ENCODE measurements around the gene SYNE1. TPM values are rescaled to one million over a fixed set of nuclear protein-coding genes. Genes with fewer than 3 reads are reported as not detected.

The SYNE1 gene
- total RNA-seq, 1 experiment from 2014 or later: 23.0 TPM

DNA sequence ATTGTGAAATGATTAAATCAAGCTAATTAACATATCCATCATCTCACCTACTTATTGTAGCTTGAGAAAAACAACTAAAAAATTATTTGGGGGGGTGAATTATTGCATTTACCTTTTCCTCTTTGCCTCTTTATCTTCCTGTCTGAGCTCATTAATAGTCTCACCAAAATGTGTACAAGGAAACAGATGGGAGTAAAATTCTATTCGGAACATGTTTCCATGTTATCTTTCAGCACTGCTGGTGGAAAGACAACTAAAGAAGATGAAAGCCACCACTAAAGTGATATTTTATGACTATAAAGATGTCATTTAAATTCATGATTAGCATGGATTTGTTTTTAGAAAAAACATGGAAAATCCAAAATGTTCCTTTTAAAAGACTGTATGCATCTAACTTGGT, 102.6 kb downstream of the SYNE1 start:
- POLR2A ChIA-PET: interaction anchor here (0.6 kb wide), 1 partner anchor 1924 kb away, joined by 4 read pairs; no protein-coding TSS in a partner anchor
- no peak for DNase-seq
- intact Hi-C loops (cut with micrococcal nuclease; ENCODE audit: unreplicated experiment): no loop called here
- no peaks in the 10 kb centered on the region for H3K36me3 ChIP-seq (ENCODE audit: control insufficient read depth, insufficient read depth, low read length)
- no peaks in the 10 kb centered on the region for H3K27me3 ChIP-seq (replicated peaks; ENCODE audit: control insufficient read depth, insufficient read depth, low read length)
- H3K36me3 Mint-ChIP-seq (ENCODE audit: insufficient read depth, unreplicated experiment): no peaks in the 10 kb centered on the region
- no peaks in the 10 kb centered on the region for H3K4me1 ChIP-seq
- H3K9me3 Mint-ChIP-seq (ENCODE audit: unreplicated experiment): no peaks in the 10 kb centered on the region
- H3K4me1 Mint-ChIP-seq (ENCODE audit: low read depth, unreplicated experiment): no peaks in the 10 kb centered on the region
- BruUV-seq (replicated peaks): no TSS peak
- H3K4me3 ChIP-seq (ENCODE audit: low read depth, low read length): no peak overlapping the region
- peaks cover 10% of the 10 kb centered on the region for H3K27me3 Mint-ChIP-seq (ENCODE audit: insufficient read depth, unreplicated experiment)
- no peaks in the 10 kb centered on the region for H3K9me3 ChIP-seq
- no peak overlapping the region for H3K27ac Mint-ChIP-seq (ENCODE audit: unreplicated experiment)
- TF ChIP-seq, protein P1, sequence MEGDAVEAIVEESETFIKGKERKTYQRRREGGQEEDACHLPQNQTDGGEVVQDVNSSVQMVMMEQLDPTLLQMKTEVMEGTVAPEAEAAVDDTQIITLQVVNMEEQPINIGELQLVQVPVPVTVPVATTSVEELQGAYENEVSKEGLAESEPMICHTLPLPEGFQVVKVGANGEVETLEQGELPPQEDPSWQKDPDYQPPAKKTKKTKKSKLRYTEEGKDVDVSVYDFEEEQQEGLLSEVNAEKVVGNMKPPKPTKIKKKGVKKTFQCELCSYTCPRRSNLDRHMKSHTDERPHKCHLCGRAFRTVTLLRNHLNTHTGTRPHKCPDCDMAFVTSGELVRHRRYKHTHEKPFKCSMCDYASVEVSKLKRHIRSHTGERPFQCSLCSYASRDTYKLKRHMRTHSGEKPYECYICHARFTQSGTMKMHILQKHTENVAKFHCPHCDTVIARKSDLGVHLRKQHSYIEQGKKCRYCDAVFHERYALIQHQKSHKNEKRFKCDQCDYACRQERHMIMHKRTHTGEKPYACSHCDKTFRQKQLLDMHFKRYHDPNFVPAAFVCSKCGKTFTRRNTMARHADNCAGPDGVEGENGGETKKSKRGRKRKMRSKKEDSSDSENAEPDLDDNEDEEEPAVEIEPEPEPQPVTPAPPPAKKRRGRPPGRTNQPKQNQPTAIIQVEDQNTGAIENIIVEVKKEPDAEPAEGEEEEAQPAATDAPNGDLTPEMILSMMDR (IDR thresholded peaks at IDR 0.05; ENCODE audit: insufficient read depth in 1 of 2, low read depth in 1 of 2, low read length in 1 of 2, severe bottlenecking in 1 of 2, unreplicated experiment in 1 of 2): no peak
- H3K4me3 Mint-ChIP-seq (ENCODE audit: unreplicated experiment): no peak overlapping the region
- CTCF ChIA-PET: no interaction called here

DNA sequence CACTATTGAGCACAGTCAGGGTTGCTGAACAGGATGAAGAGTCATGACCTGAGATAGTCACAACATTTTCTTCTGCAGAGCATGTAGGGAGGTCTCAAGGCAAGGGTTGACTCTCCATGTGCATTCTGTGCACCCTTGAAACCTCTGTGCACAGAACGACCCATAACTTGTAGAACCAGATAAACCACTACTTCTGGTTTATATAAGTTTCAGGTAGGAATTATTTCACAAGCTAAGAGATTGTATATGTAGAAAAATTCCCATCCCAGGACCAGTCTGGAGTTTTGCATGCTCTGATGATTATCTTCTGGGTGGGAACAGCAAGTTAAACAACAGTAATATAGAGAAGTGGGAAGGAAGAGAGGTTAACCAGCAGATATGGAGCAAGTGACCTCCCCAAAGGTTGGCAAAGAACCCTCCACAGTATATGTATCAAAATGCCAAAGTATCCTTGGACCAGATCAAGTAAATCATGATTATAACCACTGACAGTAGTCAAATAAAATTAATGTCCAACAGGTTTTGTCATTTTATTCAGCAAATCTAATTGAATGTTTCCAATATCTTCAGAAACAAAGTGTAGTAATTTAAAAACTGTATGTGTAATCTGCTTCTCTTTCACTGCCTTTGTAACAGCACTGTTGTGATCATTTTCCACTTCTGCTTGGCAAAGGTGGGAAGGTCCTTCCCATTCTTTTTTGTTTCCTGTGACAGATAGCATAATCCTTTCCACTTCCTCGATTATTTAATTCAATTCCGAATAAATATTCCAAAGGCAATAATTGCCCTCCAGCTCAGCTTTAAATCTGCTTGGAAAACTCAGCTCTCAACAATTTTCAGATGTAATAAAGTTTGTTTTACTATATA, 104.4 kb downstream of the SYNE1 start:
- H3K9me3 Mint-ChIP-seq (ENCODE audit: unreplicated experiment): no peaks in the 10 kb centered on the region
- H3K27ac Mint-ChIP-seq (ENCODE audit: unreplicated experiment): no peak overlapping the region
- Histone ChIP-seq H3K4me3 (ENCODE audit: low read depth, low read length) (no peak overlapping the region), H3K9me3 (no peaks in the 10 kb centered on the region), H3K4me1 (no peaks in the 10 kb centered on the region), H3K36me3 (ENCODE audit: control insufficient read depth, insufficient read depth, low read length) (no peaks in the 10 kb centered on the region), H3K27me3 (replicated peaks; ENCODE audit: control insufficient read depth, insufficient read depth, low read length) (no peaks in the 10 kb centered on the region)
- TF ChIP-seq, protein P1 (IDR thresholded peaks at IDR 0.05; ENCODE audit: insufficient read depth in 1 of 2, low read depth in 1 of 2, low read length in 1 of 2, severe bottlenecking in 1 of 2, unreplicated experiment in 1 of 2): no peak
- H3K4me1 Mint-ChIP-seq (ENCODE audit: low read depth, unreplicated experiment): no peaks in the 10 kb centered on the region
- H3K4me3 Mint-ChIP-seq (ENCODE audit: unreplicated experiment): no peak overlapping the region
- no peak for DNase-seq
- H3K36me3 Mint-ChIP-seq (ENCODE audit: insufficient read depth, unreplicated experiment): no peaks in the 10 kb centered on the region
- intact Hi-C loops (cut with micrococcal nuclease; ENCODE audit: unreplicated experiment): no loop called here
- CTCF ChIA-PET: interaction anchor here (0.9 kb wide), 1 partner anchor 111 kb away, joined by 3 read pairs; no protein-coding TSS in a partner anchor
- H3K27me3 Mint-ChIP-seq (ENCODE audit: insufficient read depth, unreplicated experiment): peaks cover 15% of the 10 kb centered on the region
- no TSS peak for BruUV-seq (replicated peaks)
- POLR2A ChIA-PET: no interaction called here

DNA sequence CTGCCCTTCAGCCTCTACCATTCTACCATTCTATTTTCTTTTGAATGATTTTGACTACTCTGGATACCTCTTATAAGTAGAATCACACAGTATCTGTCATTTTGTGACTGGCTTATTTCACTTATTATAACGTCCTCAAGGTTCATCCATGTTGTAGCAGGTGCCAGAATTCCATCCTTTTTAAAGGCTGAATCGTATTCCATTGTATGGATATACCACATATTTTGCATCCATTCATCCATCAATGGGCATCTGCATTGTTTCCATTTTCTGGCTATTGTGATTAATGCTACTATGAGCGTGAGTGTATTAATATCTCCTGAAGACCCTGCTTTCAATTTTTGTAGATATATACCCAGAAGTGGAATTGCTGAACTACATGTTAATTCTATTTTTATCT, 105.5 kb downstream of the SYNE1 start:
- H3K27ac Mint-ChIP-seq (ENCODE audit: unreplicated experiment): no peak overlapping the region
- intact Hi-C loops (cut with micrococcal nuclease; ENCODE audit: unreplicated experiment): no loop called here
- Histone ChIP-seq H3K9me3 (no peaks in the 10 kb centered on the region), H3K4me1 (no peaks in the 10 kb centered on the region), H3K36me3 (ENCODE audit: control insufficient read depth, insufficient read depth, low read length) (no peaks in the 10 kb centered on the region), H3K4me3 (ENCODE audit: low read depth, low read length) (no peak overlapping the region), H3K27me3 (replicated peaks; ENCODE audit: control insufficient read depth, insufficient read depth, low read length) (no peaks in the 10 kb centered on the region)
- H3K36me3 Mint-ChIP-seq (ENCODE audit: insufficient read depth, unreplicated experiment): no peaks in the 10 kb centered on the region
- no peaks in the 10 kb centered on the region for H3K4me1 Mint-ChIP-seq (ENCODE audit: low read depth, unreplicated experiment)
- no peak for DNase-seq
- CTCF ChIA-PET: interaction anchor here (0.9 kb wide), 1 partner anchor 112 kb away, joined by 3 read pairs; no protein-coding TSS in a partner anchor
- TF ChIP-seq, protein P1 (IDR thresholded peaks at IDR 0.05; ENCODE audit: insufficient read depth in 1 of 2, low read depth in 1 of 2, low read length in 1 of 2, severe bottlenecking in 1 of 2, unreplicated experiment in 1 of 2): no peak
- H3K4me3 Mint-ChIP-seq (ENCODE audit: unreplicated experiment): no peak overlapping the region
- BruUV-seq (replicated peaks): no TSS peak
- peaks cover 12% of the 10 kb centered on the region for H3K27me3 Mint-ChIP-seq (ENCODE audit: insufficient read depth, unreplicated experiment)
- POLR2A ChIA-PET: no interaction called here
- no peaks in the 10 kb centered on the region for H3K9me3 Mint-ChIP-seq (ENCODE audit: unreplicated experiment)

Data from Caco-2 (cell line).